ENCODE measurements around the gene C1QTNF8. TPM values are rescaled to one million over a fixed set of nuclear protein-coding genes. Genes with fewer than 3 reads are reported as not detected.
A peak's percentile ranks its signal among the peaks of the same experiment; 100 is the strongest.

Gene C1QTNF8
- total RNA-seq, 2 experiments from 2014 or later, result not detected

- no peak overlapping the region for H3K4me2 ChIP-seq (ENCODE audit: low read length)
- no peaks in the 10 kb centered on the region for H3K9me2 ChIP-seq (ENCODE audit: insufficient read depth, low read length)
- no peaks in the 10 kb centered on the region for H3K9me3 ChIP-seq (ENCODE audit: low read length)
- POLR2A ChIA-PET, result no interaction called here
- no peaks in the 10 kb centered on the region for H3K36me3 ChIP-seq (ENCODE audit: insufficient read depth, low read length)
- peaks cover 15% of the 10 kb centered on the region for H3K4me1 ChIP-seq (ENCODE audit: insufficient read depth, low read length, poor library complexity, severe bottlenecking)
- intact Hi-C loops (cut with micrococcal nuclease; ENCODE audit: unreplicated experiment), result no loop called here
- DNase-seq (ENCODE audit: low spot score), result no peak
- CTCF ChIA-PET (ENCODE audit: unreplicated experiment), result no interaction called here
- BruUV-seq (replicated peaks), result no TSS peak
- no peak overlapping the region for H3K4me3 ChIP-seq (ENCODE audit: low read depth, low read length, poor library complexity, severe bottlenecking)
- H2AFZ ChIP-seq (ENCODE audit: low read length), result no peak overlapping the region
- TF ChIP-seq CTCF (conservative IDR thresholded peaks at IDR 0.05; ENCODE audit: low read length) (no peak), EZH2phosphoT487 (IDR thresholded peaks at IDR 0.05; ENCODE audit: borderline replicate concordance, low read depth, low read length) (no peak)
- H3K79me2 ChIP-seq (ENCODE audit: insufficient read depth, low read depth, low read length), result no peaks in the 10 kb centered on the region
- no peak overlapping the region for H3K27ac ChIP-seq (ENCODE audit: low read depth, low read length, poor library complexity, severe bottlenecking)
- no peaks in the 10 kb centered on the region for H4K20me1 ChIP-seq (ENCODE audit: insufficient read depth, low read length)
These were observed 26.3 kb upstream of the C1QTNF8 start for GRCh38 chr16:1122398-1122765.

- ChIA-PET CTCF (ENCODE audit: unreplicated experiment) (interaction anchor here (0.5 kb wide), 1 partner anchor 89 kb away, joined by 3 read pairs; no protein-coding TSS in a partner anchor), POLR2A (no interaction called here)
- H3K4me2 ChIP-seq (ENCODE audit: low read length), result no peak overlapping the region
- H3K4me3 ChIP-seq (ENCODE audit: low read depth, low read length, poor library complexity, severe bottlenecking), result no peak overlapping the region
- no peak for TF ChIP-seq CTCF (conservative IDR thresholded peaks at IDR 0.05; ENCODE audit: low read length)
- TF ChIP-seq EZH2phosphoT487 (IDR thresholded peaks at IDR 0.05; ENCODE audit: borderline replicate concordance, low read depth, low read length), result no peak
- intact Hi-C loops (cut with micrococcal nuclease; ENCODE audit: unreplicated experiment), result no loop called here
- no TSS peak for BruUV-seq (replicated peaks)
- no peak for DNase-seq (ENCODE audit: low spot score)
- no peak overlapping the region for H3K27ac ChIP-seq (ENCODE audit: low read depth, low read length, poor library complexity, severe bottlenecking)
- no peaks in the 10 kb centered on the region for H3K9me3 ChIP-seq (ENCODE audit: low read length)
- H3K79me2 ChIP-seq (ENCODE audit: insufficient read depth, low read depth, low read length), result no peaks in the 10 kb centered on the region
- H4K20me1 ChIP-seq (ENCODE audit: insufficient read depth, low read length), result no peaks in the 10 kb centered on the region
- H3K9me2 ChIP-seq (ENCODE audit: insufficient read depth, low read length), result no peaks in the 10 kb centered on the region
- H2AFZ ChIP-seq (ENCODE audit: low read length), result no peak overlapping the region
- no peaks in the 10 kb centered on the region for H3K36me3 ChIP-seq (ENCODE audit: insufficient read depth, low read length)
- H3K4me1 ChIP-seq (ENCODE audit: insufficient read depth, low read length, poor library complexity, severe bottlenecking), result peaks cover 15% of the 10 kb centered on the region
These were observed 25.8 kb upstream of the C1QTNF8 start for GRCh38 chr16:1121601-1122397.

GRCh38 chr16:1121009-1121408 is 25.0 kb upstream of the C1QTNF8 start:
- H3K4me2 ChIP-seq (ENCODE audit: low read length), result peak overlapping the region; percentile 61; the same call in 1 of the 2 replicates
- no peak overlapping the region for H2AFZ ChIP-seq (ENCODE audit: low read length)
- H3K4me1 ChIP-seq (ENCODE audit: insufficient read depth, low read length, poor library complexity, severe bottlenecking), result peaks cover 15% of the 10 kb centered on the region
- intact Hi-C loops (cut with micrococcal nuclease; ENCODE audit: unreplicated experiment), result no loop called here
- H3K9me2 ChIP-seq (ENCODE audit: insufficient read depth, low read length), result no peaks in the 10 kb centered on the region
- no peak overlapping the region for H3K4me3 ChIP-seq (ENCODE audit: low read depth, low read length, poor library complexity, severe bottlenecking)
- POLR2A ChIA-PET, result no interaction called here
- DNase-seq (ENCODE audit: low spot score), result no peak
- CTCF ChIA-PET (ENCODE audit: unreplicated experiment), result no interaction called here
- no peaks in the 10 kb centered on the region for H3K36me3 ChIP-seq (ENCODE audit: insufficient read depth, low read length)
- H3K27ac ChIP-seq (ENCODE audit: low read depth, low read length, poor library complexity, severe bottlenecking), result no peak overlapping the region
- TF ChIP-seq CTCF (conservative IDR thresholded peaks at IDR 0.05; ENCODE audit: low read length) (no peak), EZH2phosphoT487 (IDR thresholded peaks at IDR 0.05; ENCODE audit: borderline replicate concordance, low read depth, low read length) (no peak)
- H4K20me1 ChIP-seq (ENCODE audit: insufficient read depth, low read length), result no peaks in the 10 kb centered on the region
- H3K79me2 ChIP-seq (ENCODE audit: insufficient read depth, low read depth, low read length), result no peaks in the 10 kb centered on the region
- no peaks in the 10 kb centered on the region for H3K9me3 ChIP-seq (ENCODE audit: low read length)
- BruUV-seq (replicated peaks), result no TSS peak
